ENCODE data around the gene EYS.
"Not testable (repeated sequence)": the region's sequence is repeated elsewhere in the genome, so short reads cannot be mapped to it uniquely, and the experiment has no call there.

EYS gene

GRCh38 chr6:63739094-63739687 lies 1967.8 kb downstream of the EYS start:
- Histone ChIP-seq H3K4me1 (ENCODE audit: control insufficient read depth, insufficient read depth, low read length) (no peaks in the 10 kb centered on the region), H3K4me3 (ENCODE audit: low read depth, low read length) (no peak overlapping the region), H3K9ac (ENCODE audit: low read length) (no peak overlapping the region), H3K9me3 (ENCODE audit: control insufficient read depth, insufficient read depth, low read depth, low read length) (no peaks in the 10 kb centered on the region), H3K27me3 (ENCODE audit: control insufficient read depth, insufficient read depth, low read length) (no peaks in the 10 kb centered on the region), H3K36me3 (ENCODE audit: control insufficient read depth, insufficient read depth, low read length) (no peaks in the 10 kb centered on the region), H3K27ac (ENCODE audit: low read depth, low read length) (no peak overlapping the region)

GRCh38 chr6:63738190-63738589 lies 1968.8 kb downstream of the EYS start:
- not testable (repeated sequence) for H3K27me3 ChIP-seq (ENCODE audit: control insufficient read depth, insufficient read depth, low read length); H3K4me3 ChIP-seq (ENCODE audit: low read depth, low read length); H3K9me3 ChIP-seq (ENCODE audit: control insufficient read depth, insufficient read depth, low read depth, low read length); H3K36me3 ChIP-seq (ENCODE audit: control insufficient read depth, insufficient read depth, low read length); H3K4me1 ChIP-seq (ENCODE audit: control insufficient read depth, insufficient read depth, low read length); H3K27ac ChIP-seq (ENCODE audit: low read depth, low read length); H3K9ac ChIP-seq (ENCODE audit: low read length)

- no peaks in the 10 kb centered on the region for H3K4me1 ChIP-seq (ENCODE audit: control insufficient read depth, insufficient read depth, low read length)
- H3K36me3 ChIP-seq (ENCODE audit: control insufficient read depth, insufficient read depth, low read length), result no peaks in the 10 kb centered on the region
- H3K4me3 ChIP-seq (ENCODE audit: low read depth, low read length), result no peak overlapping the region
- no peaks in the 10 kb centered on the region for H3K9me3 ChIP-seq (ENCODE audit: control insufficient read depth, insufficient read depth, low read depth, low read length)
- no peaks in the 10 kb centered on the region for H3K27me3 ChIP-seq (ENCODE audit: control insufficient read depth, insufficient read depth, low read length)
- no peak overlapping the region for H3K27ac ChIP-seq (ENCODE audit: low read depth, low read length)
- H3K9ac ChIP-seq (ENCODE audit: low read length), result no peak overlapping the region
These were observed 1972.1 kb downstream of the EYS start for GRCh38 chr6:63734923-63735322.

DNA sequence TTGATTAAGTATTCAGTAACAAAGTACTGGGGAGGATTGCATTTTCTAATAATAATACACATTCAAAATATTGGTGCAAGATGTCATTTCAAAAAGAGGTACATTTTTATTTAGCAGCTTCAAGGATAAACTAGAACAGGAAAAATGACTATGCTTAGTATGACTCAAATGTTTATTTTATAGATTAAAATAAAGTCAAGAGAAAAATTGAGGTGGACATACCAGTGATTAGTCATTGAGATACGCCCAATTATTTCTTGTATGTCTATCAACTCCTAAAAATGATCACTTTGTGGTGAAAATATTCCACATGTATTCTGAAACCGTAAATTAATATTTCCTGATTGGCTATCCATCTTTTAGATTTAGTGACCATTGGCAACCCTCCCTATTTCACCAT lies 1974.7 kb downstream of the EYS start:
- Histone ChIP-seq H3K4me3 (ENCODE audit: low read depth, low read length) (no peak overlapping the region), H3K27ac (ENCODE audit: low read depth, low read length) (no peak overlapping the region), H3K9ac (ENCODE audit: low read length) (no peak overlapping the region), H3K9me3 (ENCODE audit: control insufficient read depth, insufficient read depth, low read depth, low read length) (no peaks in the 10 kb centered on the region), H3K27me3 (ENCODE audit: control insufficient read depth, insufficient read depth, low read length) (no peaks in the 10 kb centered on the region), H3K36me3 (ENCODE audit: control insufficient read depth, insufficient read depth, low read length) (no peaks in the 10 kb centered on the region), H3K4me1 (ENCODE audit: control insufficient read depth, insufficient read depth, low read length) (no peaks in the 10 kb centered on the region)

- Histone ChIP-seq H3K9me3 (ENCODE audit: control insufficient read depth, insufficient read depth, low read depth, low read length) (no peaks in the 10 kb centered on the region), H3K36me3 (ENCODE audit: control insufficient read depth, insufficient read depth, low read length) (no peaks in the 10 kb centered on the region), H3K27ac (ENCODE audit: low read depth, low read length) (no peak overlapping the region), H3K27me3 (ENCODE audit: control insufficient read depth, insufficient read depth, low read length) (no peaks in the 10 kb centered on the region), H3K4me1 (ENCODE audit: control insufficient read depth, insufficient read depth, low read length) (no peaks in the 10 kb centered on the region), H3K4me3 (ENCODE audit: low read depth, low read length) (no peak overlapping the region), H3K9ac (ENCODE audit: low read length) (no peak overlapping the region)
These were observed 1975.1 kb downstream of the EYS start for GRCh38 chr6:63731930-63732329.

DNA sequence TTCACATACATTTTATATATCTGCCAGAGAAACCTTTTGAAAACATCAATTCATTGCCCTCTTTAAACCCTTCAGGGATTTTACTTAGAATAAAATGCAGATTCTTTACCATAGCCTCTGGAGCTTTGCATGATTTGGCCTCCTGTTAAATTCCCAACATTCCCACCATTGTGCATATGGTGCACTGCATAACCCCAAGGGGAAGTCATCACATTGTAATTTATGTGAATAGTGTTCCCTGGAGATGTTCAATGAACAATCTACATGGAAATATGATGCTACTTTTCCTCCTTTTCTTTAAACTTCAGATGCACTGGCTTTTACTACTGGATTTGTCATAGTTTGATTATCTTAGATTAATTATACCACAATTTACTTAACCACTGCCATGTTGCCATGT lies 1976.7 kb downstream of the EYS start:
- no peaks in the 10 kb centered on the region for H3K36me3 ChIP-seq (ENCODE audit: control insufficient read depth, insufficient read depth, low read length)

DNA sequence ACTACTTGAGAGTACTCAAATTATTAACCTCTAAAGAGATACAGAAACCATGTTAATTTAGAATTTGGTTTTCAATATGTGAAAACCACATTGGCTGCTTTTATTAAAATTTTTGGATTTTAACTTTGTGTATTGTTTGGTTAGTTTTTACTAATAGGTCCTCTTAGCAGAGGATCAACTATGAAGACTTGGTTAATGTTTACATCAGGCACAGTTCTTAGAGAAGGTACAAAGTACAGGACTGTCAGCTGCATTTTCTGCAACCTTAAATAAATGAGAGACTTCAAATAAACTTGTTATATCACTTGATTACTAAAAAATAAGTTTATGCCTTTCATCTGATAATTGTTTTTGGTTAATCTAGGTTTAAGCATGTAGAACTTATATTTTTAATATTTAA lies 1982.3 kb downstream of the EYS start:
- H3K9me3 ChIP-seq (ENCODE audit: control insufficient read depth, insufficient read depth, low read depth, low read length), result no peaks in the 10 kb centered on the region
- no peak overlapping the region for H3K27ac ChIP-seq (ENCODE audit: low read depth, low read length)
- H3K27me3 ChIP-seq (ENCODE audit: control insufficient read depth, insufficient read depth, low read length), result no peaks in the 10 kb centered on the region
- no peak overlapping the region for H3K4me3 ChIP-seq (ENCODE audit: low read depth, low read length)
- H3K9ac ChIP-seq (ENCODE audit: low read length), result no peak overlapping the region
- no peaks in the 10 kb centered on the region for H3K4me1 ChIP-seq (ENCODE audit: control insufficient read depth, insufficient read depth, low read length)
- no peaks in the 10 kb centered on the region for H3K36me3 ChIP-seq (ENCODE audit: control insufficient read depth, insufficient read depth, low read length)

More for the DNA sequence above, 1976.7 kb downstream of the EYS start:
- Histone ChIP-seq H3K9ac (ENCODE audit: low read length) (no peak overlapping the region), H3K4me3 (ENCODE audit: low read depth, low read length) (no peak overlapping the region), H3K4me1 (ENCODE audit: control insufficient read depth, insufficient read depth, low read length) (no peaks in the 10 kb centered on the region), H3K27ac (ENCODE audit: low read depth, low read length) (no peak overlapping the region), H3K27me3 (ENCODE audit: control insufficient read depth, insufficient read depth, low read length) (no peaks in the 10 kb centered on the region), H3K9me3 (ENCODE audit: control insufficient read depth, insufficient read depth, low read depth, low read length) (no peaks in the 10 kb centered on the region)

- H3K27me3 ChIP-seq (ENCODE audit: control insufficient read depth, insufficient read depth, low read length), result no peaks in the 10 kb centered on the region
- H3K9ac ChIP-seq (ENCODE audit: low read length), result no peak overlapping the region
- H3K4me1 ChIP-seq (ENCODE audit: control insufficient read depth, insufficient read depth, low read length), result no peaks in the 10 kb centered on the region
- H3K4me3 ChIP-seq (ENCODE audit: low read depth, low read length), result no peak overlapping the region
- no peaks in the 10 kb centered on the region for H3K9me3 ChIP-seq (ENCODE audit: control insufficient read depth, insufficient read depth, low read depth, low read length)
- no peak overlapping the region for H3K27ac ChIP-seq (ENCODE audit: low read depth, low read length)
- no peaks in the 10 kb centered on the region for H3K36me3 ChIP-seq (ENCODE audit: control insufficient read depth, insufficient read depth, low read length)
These were observed 1985.8 kb downstream of the EYS start for GRCh38 chr6:63721181-63721580.

DNA sequence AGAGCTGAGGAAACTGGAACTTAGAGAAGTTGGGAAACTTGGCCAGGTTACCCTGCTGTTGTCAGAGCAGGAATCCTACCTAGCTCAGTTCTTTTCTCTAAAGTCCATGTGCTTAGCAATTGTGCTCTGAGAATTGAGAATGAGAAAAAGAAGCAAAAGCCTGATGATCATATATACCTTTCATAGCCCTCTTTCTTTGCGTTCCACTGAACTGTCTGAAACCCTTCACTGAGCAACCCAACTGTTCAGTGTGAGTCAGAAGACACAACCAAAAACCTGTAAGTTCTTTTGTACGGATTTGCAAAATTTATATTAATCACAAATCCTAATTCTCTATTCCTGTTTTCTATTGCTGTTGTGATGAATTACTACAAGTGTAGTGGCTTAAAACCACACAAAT lies 1990.9 kb downstream of the EYS start:
- Histone ChIP-seq H3K36me3 (ENCODE audit: control insufficient read depth, insufficient read depth, low read length) (peaks cover 26% of the 10 kb centered on the region), H3K27ac (ENCODE audit: low read depth, low read length) (no peak overlapping the region), H3K4me1 (ENCODE audit: control insufficient read depth, insufficient read depth, low read length) (no peaks in the 10 kb centered on the region)

GRCh38 chr6:63714091-63714490 lies 1992.9 kb downstream of the EYS start:
- Histone ChIP-seq H3K27me3 (ENCODE audit: control insufficient read depth, insufficient read depth, low read length) (no peaks in the 10 kb centered on the region), H3K36me3 (ENCODE audit: control insufficient read depth, insufficient read depth, low read length) (peaks cover 47% of the 10 kb centered on the region), H3K9ac (ENCODE audit: low read length) (no peak overlapping the region), H3K4me3 (ENCODE audit: low read depth, low read length) (no peak overlapping the region), H3K4me1 (ENCODE audit: control insufficient read depth, insufficient read depth, low read length) (no peaks in the 10 kb centered on the region), H3K27ac (ENCODE audit: low read depth, low read length) (no peak overlapping the region), H3K9me3 (ENCODE audit: control insufficient read depth, insufficient read depth, low read depth, low read length) (no peaks in the 10 kb centered on the region)

More for the DNA sequence above, 1990.9 kb downstream of the EYS start:
- Histone ChIP-seq H3K9ac (ENCODE audit: low read length) (no peak overlapping the region), H3K9me3 (ENCODE audit: control insufficient read depth, insufficient read depth, low read depth, low read length) (no peaks in the 10 kb centered on the region), H3K27me3 (ENCODE audit: control insufficient read depth, insufficient read depth, low read length) (no peaks in the 10 kb centered on the region), H3K4me3 (ENCODE audit: low read depth, low read length) (no peak overlapping the region)

DNA sequence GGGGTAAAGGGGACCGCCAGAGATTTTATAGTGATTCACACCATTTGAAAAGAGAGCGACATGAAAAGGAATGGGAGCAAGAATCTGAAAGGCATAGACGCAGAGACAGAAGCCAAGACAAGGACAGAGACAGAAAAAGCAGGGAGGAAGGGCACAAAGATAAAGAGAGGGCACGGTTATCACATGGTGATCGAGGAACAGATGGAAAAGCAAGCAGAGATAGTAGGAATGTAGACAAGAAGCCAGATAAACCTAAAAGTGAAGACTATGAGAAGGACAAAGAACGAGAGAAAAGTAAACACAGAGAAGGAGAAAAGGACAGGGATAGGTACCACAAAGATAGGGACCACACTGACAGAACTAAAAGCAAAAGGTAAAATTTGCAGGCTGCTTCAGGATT lies 1993.7 kb downstream of the EYS start:
- Histone ChIP-seq H3K4me3 (ENCODE audit: low read depth, low read length) (no peak overlapping the region), H3K9me3 (ENCODE audit: control insufficient read depth, insufficient read depth, low read depth, low read length) (no peaks in the 10 kb centered on the region), H3K27me3 (ENCODE audit: control insufficient read depth, insufficient read depth, low read length) (no peaks in the 10 kb centered on the region), H3K4me1 (ENCODE audit: control insufficient read depth, insufficient read depth, low read length) (no peaks in the 10 kb centered on the region), H3K27ac (ENCODE audit: low read depth, low read length) (no peak overlapping the region), H3K9ac (ENCODE audit: low read length) (no peak overlapping the region), H3K36me3 (ENCODE audit: control insufficient read depth, insufficient read depth, low read length) (peaks cover 53% of the 10 kb centered on the region)

DNA sequence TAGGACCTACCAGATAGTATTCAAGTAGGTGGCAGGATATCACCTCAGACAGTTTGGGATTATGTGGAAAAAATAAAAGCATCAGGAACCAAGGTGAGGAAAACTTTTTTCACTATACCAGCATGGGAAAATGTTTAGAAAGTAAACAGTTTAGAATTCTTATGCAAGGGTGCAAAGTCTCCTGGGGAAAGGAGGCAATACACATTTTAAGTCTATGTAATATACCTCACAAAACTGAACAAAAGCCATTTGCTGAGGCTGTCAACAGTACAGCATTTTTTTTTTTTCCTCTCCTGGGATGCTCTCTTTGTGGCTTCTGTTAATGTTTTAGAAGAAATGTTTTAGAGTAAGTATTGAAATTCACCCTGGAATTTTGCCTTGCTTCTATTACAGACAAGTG lies 1997.9 kb downstream of the EYS start:
- Histone ChIP-seq H3K9ac (ENCODE audit: low read length) (no peak overlapping the region), H3K4me3 (ENCODE audit: low read depth, low read length) (no peak overlapping the region), H3K27me3 (ENCODE audit: control insufficient read depth, insufficient read depth, low read length) (no peaks in the 10 kb centered on the region), H3K36me3 (ENCODE audit: control insufficient read depth, insufficient read depth, low read length) (peaks cover 90% of the 10 kb centered on the region), H3K27ac (ENCODE audit: low read depth, low read length) (no peak overlapping the region), H3K9me3 (ENCODE audit: control insufficient read depth, insufficient read depth, low read depth, low read length) (no peaks in the 10 kb centered on the region), H3K4me1 (ENCODE audit: control insufficient read depth, insufficient read depth, low read length) (no peaks in the 10 kb centered on the region)
